Cerebellar cortex (tissue), 1 donor: ENCODE results near the gene NOC4L.
"Not testable (repeated sequence)": the region's sequence is repeated elsewhere in the genome, so short reads cannot be mapped to it uniquely, and the experiment has no call there.

Source experiments
- DNase-seq: peaks from one replicate; pipeline ENCODE4 v3.0.0-alpha.2; 2015; ENCODE audit warnings: low spot score

Gene NOC4L

DNA sequence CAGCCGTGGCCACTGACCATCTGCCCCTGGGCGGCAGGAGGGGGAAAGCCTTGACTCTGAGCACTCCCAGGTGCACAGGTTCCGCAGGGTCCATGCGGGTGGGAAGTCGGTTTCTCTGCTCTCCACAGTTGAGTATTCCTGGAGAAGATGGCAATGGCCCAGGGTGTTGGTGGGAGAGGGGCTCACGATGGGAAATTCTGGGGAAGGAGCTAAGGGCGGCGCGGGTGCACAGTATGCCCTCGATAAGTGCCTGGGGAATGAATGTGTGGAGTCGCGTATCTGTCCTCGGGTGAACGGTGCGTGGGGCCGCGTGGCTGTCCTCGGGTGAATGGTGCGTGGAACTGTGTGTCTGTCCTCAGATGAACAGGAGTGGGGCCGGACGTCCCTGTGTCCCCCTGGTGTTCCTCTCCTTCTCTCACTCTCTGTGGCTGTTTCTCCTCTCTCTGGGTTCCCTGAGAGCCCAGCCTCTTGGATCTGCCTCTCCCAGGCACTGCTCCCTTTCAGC is 38.0 kb downstream of the NOC4L start:
- DNase-seq, result no peak

DNA sequence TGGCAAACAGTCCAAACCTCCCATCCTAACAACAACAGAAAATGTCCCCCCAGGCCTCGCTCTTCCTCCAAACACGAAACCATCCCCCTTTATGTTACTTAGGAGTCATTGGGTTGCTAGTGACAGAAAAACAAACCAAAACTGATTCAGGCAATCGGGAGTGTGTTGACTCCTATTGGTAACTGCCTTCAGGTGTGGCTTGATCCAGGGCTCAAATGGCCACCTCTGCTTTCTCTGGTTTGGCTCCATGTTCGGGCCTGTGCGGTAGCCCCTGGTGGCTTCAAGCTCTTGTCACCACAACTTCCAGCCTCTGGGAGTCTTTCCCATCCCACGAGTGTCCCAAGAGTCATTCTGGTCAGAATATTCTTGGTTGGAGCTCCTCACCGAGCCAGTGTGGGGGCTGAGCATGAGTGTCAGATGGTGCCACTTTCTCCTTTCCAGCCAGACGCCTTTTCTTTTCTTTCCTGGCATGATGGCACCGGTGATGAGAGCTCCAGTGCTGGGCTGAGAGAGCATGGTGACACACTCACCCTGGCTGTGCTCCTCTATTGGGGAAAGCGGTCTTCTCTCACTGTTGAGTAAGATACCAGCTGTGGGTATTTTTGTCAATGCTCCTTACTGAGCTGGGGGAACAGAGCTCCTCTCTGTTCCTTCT is 38.6 kb downstream of the NOC4L start:
- DNase-seq, result no peak

DNA sequence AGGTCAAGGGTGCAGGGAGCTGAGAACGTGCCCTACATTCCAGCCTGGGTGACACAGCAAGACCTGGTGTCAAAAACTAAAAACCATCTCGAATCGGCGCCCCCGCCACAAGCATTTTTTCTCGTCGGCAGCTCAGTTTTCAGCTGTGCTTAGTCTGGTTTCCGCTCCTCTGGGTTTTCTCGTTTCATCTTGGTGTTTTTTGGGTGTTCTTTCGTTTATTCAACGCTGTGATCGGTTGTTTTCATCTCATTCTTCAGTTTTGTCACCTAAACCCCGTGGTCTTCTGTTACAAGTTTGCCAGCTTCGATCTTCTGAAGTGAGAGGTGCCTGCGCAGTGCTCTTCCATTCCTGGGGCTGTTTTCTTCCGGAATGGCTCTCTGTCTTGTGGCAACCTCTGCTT is 41.4 kb downstream of the NOC4L start:
- no peak for DNase-seq

DNA sequence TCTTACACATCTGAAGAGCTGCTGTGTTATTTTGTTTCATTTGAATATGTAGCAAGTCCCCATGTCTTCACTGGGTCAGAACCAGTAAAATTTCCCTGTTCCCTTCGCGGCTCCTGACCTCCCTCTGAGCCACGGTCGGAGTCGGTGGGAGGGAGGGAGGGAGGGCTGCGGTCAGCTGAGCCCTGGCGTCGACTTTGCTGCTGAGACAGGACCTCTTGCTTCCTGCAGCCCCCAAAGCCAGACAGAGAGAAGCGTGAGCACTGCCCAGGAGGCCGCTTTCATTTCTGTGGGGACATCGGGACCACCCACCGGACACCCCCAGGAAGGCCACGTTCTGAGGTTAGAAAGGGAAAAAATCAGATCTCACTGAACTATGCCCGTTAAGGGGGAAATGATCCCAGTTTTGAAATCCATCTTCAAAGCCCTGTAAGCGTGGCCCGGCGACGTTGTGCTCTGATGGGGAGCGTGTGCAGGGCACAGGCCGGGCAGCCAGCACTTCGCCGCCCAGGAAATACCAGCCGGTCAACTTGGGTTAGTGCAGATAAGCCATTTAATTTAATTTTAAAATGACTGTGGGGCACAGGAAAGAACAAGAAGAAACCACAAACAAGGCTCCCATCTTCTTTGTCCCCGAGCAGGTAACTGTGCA is 42.1 kb downstream of the NOC4L start:
- no peak for DNase-seq

DNA sequence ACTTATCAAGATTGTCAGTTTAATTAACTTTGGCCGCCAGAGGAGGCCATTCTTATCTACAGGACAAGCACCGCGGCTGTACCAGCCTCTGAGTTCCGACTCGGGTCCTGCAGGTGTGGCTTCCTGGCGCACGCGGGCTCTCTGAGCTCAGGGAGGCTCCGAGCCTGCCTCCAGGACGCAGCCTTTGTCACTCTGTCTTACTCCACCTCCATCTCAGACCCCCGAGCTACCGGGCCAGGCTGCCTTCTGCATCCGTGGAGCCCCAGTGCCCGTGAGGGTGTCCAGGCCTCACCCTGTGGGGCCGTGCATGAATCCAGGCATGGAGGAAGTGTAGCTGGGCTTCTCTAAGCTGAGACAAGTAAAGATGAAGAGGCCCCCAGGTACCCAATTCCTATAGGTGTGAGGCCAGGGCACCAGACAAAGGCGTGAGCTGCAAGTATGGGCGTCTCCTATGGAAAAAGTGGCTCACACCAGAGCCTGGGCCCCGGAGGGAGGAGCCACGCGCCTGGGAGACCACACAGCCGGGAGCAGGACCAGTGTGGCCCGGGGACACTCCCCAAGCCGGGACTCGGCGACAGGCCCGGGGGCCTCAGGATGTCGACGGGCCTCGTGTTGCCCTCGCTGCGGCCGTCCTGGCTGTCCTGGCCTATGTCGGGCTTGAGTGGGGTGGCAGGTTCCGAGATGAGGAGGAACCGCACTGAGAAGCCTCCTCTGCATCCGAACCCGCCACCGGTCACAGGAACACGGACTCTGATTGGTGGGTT is 42.8 kb downstream of the NOC4L start:
- no peak for DNase-seq

DNA sequence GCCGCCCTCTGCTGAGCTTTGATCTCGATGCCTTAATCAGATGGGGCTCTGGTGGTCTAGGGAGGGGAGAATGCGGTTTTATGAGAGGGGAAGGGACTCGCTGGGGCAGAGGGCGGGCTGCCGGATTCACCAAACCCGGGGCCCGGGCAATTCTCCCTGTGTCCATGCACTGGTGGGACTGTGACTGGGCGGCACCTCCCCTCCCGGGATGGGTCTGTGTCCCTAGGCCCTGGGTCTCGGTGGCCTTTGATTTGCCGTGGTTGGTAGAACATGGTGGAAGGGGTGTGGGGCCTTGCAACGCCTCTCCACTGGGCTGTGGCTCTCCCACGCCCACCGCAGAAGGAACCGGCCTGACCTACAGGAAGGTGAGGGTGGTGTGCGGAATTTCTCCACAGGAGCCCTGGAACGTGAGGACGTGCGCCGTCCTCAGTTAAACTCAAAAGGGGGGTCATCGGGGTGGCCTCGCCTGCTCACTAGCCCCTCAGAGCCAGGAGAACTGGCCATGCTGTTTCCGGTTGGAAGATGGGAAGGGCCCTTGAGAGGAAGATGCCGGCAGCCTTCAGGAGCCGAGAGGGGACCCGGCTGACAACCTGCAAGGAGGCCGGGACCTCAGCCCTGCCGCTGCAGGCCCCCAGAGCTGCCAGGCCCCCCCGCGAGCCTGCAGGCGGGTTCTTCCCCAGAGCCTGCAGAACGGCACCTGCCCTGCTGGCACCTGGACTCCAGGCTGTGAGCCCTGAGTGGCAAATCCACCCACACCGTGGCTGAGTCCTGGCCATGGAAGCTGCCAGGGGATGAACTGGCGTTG is 43.6 kb downstream of the NOC4L start:
- DNase-seq, result no peak

DNA sequence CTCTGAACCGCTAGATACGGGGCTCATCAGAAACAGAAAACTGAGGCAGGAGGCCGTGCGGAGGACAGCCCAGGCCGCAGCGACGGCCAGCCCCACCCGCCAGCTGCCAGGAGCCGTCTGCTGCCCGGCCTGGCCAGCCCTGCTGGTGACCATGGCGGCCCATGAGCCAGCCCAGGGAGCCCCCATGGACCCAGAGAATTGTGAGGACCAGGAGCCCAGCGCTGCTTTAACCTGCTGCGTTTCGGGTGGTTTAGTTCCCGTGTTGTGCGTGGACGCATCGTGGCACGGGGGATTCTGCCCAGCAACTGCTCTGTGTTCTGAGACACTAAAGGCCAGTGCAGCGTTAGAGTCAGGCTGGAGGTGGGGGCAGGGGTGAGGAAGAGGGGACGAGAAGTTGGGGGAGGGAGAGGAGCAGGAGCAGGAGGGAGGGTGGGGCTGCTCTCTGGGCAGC is 44.2 kb downstream of the NOC4L start:
- DNase-seq, result no peak

DNA sequence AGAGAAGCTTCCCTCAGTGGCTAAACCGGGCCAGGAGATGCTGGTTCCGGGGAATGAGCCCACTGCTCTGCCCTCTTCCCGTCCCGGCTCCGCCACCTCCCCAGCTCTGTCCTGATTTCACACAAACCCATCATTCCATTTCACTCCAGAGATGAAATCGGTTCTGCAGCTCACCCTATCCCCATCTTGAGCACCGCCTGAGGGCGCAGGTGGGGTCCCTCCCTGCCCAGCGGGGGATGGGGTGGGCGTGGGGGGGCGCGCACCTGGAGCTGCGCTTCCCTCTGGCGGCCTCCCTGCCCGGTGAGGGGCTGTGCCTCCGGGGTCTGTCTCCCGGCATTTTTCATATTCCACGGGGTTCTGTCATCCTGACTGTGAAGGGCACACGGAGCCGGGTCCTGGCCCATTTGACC is 44.7 kb downstream of the NOC4L start:
- no peak for DNase-seq

DNA sequence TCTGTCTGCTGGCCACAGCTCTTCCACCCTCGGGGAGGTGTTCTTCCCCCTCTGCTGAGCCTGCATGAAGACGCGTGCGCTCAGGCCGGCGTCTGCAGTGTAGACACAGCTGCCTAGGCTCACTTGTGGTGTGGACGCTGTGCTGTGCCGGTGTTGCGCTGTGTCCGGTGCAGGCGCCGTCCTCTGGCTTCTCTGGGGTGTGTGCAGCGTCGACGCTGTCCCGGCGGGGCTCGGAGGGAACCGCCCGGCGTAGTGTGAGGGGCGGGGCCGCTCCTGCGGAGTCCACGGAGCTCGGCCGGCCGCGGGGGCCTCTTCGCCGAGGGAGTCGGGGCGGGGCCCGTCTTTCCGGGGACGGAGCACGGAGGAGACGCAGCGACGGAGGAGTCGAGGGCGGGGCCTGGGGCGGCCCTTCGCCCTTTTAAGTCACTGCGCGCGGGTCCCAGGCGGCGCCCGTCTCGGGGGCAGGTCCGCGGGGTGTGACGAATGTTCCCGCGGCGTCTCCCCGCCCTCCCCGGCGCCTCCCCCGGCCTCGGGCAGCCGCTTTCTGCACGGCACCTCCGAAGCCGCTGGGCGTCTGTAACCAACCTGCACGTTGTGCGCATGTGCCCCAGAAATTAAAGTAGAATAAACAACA is 45.2 kb downstream of the NOC4L start:
- DNase-seq, result peak; percentile 66

DNA sequence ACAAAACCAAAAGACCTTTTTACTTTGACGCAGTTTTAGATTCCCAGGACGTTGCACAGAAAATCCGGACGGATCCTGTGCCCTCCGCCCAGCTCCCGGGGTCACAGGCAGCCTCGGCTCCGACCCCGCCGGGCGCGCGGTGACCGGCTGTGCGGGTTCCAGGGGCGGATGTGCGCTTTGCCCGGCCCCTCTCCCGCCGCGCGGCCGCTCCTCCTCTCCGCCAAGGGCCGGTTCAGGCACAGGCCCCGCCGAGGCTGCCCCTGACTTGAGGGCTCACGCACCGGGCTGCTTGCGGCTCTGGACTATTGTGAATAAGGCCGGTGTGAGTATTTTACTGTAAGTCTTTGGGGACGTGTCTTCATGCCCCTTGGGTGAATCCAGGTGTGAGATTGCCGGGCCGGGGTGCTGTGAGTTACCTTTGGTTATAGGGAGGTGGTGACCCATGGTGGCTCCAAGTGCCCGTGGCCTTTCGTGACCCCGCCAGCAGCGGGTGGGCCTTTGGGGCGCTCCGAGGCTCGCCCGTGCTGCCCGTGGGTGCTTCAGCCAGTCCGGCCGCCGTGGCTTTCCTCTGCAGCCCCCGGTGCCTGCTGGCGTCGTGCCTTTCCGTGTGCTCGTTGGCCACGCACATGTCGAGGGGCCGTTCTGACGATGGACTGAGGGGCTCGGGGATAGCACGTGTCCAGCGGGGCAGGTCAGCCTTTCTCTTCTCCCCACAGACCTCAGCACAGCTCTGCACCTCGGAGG is 45.9 kb downstream of the NOC4L start:
- no peak for DNase-seq

DNA sequence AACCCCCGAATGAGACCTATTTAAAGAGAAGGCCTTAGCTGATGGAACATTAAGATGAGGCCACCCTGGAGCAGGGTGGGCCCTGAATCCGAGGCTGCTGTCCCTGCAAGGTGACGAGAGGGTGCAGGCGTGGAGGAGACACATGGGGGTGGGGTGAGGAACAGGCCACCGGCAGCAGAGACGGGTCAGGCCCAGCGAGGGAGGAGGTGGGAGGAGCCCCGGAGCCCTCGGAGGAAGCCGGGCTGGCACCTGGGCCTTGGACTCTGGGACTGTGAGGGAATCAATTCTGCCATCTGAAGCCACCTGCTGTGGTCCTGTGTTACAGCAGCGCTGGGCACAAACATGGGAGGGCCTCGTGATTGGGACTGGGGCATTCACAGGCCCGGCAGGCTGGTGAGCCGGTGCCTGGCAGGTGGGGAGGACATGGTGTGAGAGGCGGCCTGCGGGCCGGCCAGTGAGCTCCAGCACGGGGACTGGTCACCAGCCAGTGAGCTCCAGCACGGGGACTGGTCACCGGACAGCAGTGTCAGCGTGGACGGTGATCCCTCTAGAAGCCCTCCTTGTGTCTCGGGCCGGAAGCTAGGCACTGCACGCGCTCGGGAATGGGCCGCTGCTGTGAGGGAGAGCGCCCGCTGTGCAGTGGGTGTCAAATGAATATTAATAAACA is 46.7 kb downstream of the NOC4L start:
- DNase-seq, result no peak

DNA sequence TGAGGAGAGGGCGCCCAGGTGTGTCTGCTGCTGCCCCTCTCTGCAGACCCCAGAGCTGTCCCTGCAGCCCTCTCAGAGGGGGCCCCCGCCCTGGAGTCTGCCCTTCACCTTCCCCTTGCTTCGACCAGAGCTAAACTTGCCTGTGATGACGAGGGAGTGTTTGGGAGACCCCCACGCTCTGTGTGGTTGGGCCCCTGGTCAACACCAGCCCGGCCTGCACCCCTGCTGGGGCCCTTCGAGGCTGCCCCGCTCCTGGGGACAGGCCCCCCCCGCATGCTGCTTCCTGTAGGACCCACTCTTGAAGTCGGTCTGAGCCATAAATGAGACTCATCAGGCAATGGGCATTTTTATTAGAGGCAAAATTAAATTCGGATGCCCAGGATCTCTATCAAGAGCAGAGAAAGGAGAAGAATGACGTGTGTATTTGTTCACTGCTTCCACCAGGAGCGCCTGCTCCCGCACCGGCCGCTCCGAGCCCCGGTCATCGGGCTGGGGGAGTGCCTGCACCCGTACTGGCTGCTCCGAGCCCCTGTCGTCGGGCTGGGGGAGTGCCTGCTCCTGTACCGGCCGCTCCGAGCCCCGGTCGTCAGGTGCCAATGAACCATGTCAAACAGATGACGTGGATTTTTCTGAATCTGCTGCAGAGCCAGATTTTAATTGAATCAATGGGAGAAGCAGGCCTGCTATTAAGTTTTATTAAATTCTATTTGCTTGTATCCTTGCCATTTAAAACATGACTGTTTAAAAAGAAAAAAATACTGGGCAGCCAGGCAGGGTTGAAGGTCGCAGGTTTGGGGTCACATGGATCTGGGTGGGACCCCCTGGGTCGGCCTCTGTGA is 47.7 kb downstream of the NOC4L start:
- DNase-seq, result no peak

DNA sequence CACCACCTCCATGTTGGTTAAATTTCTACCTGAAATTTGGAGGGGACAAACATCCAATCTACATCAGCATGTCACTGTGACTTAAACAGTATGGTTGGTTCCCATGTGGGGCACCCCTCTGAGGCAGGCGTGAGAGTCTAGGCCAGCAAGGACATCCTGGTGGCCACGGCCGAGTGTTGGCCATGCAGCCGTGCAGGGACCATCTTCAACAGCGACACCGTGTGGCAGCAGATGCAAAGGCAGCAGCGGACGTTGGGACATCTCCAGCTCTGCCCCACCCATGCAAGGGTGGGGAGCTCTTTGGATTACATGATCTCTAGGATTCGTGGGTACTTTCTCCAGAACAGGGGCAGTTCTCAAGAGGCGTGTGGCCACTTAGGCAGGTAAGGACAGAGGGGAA is 49.8 kb downstream of the NOC4L start:
- DNase-seq, result no peak

DNA sequence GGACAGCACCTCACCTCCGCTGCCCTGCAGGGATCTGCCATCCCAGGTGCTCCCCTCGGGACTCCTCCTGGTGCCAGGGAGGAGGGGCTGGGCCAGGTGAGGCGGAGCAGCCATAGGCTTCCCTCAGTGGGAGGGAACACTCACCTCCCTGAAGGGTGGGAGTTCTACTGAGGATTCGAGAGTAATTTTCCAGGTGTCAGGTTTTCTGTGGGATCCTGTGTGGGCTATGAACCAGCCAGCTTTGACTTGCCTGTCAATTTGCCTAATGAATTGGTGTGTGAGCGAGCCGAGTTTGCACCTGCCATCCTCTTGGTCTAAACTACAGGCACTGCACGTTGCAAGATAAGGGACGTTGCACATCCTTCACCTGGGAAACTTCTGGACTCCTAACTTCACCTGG is 50.3 kb downstream of the NOC4L start:
- DNase-seq, result no peak

DNA sequence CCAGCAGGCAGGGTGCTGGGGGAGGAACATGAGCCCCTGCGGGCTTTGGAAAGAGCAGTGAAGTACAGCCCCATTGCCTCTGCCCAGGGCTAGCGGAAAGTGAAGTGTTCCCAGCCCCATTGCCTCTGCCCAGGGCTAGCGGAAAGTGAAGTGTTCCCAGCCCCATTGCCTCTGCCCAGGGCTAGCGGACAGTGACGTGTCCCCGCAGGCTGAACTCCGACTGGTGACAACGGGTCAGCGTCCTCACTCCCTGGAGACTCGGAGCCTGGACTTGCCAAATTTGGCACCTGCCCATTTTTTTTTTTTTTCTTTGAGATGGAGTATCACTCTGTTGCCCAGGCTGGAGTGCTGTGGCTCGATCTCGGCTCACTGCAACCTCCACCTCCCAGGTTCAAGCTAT is 51.0 kb downstream of the NOC4L start:
- not testable (repeated sequence) for DNase-seq

DNA sequence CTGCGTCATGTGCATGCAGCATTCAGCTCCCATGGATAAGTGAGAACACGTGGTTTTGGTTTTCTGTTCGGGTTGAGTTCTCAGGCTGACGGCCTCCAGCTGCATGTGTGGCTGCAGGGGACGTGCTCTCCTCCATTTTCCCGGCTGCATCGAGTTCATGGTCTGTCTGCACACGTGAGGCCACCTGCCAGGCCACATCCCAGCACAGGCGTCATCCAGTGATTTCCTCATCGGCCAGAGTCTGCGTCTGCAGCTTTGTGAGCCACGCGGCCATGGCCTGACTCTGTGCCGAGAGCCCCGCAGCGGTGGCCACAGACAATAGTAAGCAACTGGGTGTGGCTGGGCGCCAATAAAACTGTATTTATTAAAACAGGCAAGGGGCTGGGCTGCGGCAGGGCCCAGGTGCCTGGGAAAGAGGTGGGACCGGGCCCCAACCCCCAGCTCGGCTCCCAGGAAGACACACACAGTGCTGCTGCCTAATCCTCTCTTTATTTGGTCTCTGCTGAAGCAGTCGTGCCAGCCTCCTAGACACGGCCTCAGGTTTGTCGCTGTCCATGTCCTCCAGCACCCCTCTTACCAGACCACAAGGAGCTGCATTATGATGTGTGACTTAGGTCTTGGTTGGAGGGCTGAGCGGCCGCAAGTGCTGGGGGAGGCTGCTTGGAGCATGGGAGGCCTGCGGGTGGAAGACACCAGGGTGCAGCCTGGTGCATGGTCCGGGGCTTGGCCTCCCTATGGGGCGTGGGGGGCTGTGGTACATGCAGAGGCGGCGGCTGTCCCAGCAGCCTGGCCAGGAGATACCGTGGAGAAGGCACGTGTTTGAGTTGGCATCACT is 52.0 kb downstream of the NOC4L start:
- DNase-seq, result no peak

DNA sequence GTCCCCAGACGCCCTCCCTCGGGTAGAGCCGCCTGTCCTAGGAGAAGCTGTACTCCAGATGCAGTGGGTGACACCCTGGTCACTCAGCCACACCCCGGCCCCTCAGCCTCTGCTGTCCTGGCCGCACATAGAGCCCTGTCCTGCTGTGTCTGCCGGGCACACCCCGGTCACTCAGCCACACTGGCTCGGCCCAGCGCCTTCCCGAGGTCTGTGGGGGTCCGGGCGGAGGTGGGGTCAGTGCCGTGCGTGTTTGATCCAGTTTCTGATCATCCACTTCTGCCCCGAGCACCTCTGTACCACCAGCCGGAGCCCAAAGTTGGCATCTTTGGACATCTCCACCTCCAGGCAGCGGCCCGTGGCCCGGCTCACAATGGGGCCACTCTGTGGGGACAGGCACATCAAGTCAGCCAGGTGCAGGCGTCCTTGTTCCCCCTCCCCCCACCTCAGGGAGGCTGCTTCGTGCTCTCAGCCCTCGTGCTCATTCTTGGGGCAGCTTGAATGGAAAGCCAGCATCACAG is 52.7 kb downstream of the NOC4L start:
- no peak for DNase-seq
